Activated naive CD8-positive, alpha-beta T cell treated with anti-CD3 and anti-CD28 coated beads, Interleukin-2, amount 10 ng/mL, durations not matched to agents 7 days and 5 days (primary cell): ENCODE data around the gene CCDC127. TPM values are rescaled to one million over a fixed set of nuclear protein-coding genes. Genes with fewer than 3 reads are reported as not detected.

ENCODE experiments used
- total RNA-seq, 2 experiments: library from RNA; stranded (reverse); gene quantifications; one replicate each; pipeline ENCODE4 v1.2.3, GENCODE V29; 2021

The CCDC127 gene
- total RNA-seq, 2 experiments from 2014 or later, result 6.2 to 7.8 TPM

Other genes with a start within 250 kb of the CCDC127 start
- gene PLEKHG4B, start 126.0 kb downstream of the CCDC127 start, total RNA-seq, result under 1 TPM in 1 of 2 experiments, not detected in 1; 0.03 TPM
- gene LRRC14B, start 26.7 kb downstream of the CCDC127 start, total RNA-seq, result under 1 TPM; 0.37 to 0.44 TPM
- gene SDHA, start 167 bp upstream of the CCDC127 start, total RNA-seq, result 100 to 1,000 TPM; 167 to 172 TPM
- gene PDCD6, start 53.5 kb upstream of the CCDC127 start, total RNA-seq, result 10 to 100 TPM; 85.6 to 87.6 TPM
- 10 to 100 TPM; 35.7 to 41.6 TPM for gene AHRR, start 103.6 kb upstream of the CCDC127 start, total RNA-seq
- gene EXOC3, start 225.0 kb upstream of the CCDC127 start, total RNA-seq, result 10 to 100 TPM; 72.4 to 77.5 TPM